Colonic mucosa (tissue), 4 donors: ENCODE results near the gene MED29. TPM values are rescaled to one million over a fixed set of nuclear protein-coding genes. Genes with fewer than 3 reads are reported as not detected.

ENCODE experiments used
- DNase-seq: peaks from one replicate; pipeline ENCODE4 v3.0.0-alpha.2; 2020
- H3K27ac ChIP-seq: fragments of 200-600 bp; one replicate; pipeline ENCODE4 v1.8.0; 2021
- H3K27me3 ChIP-seq: fragments of 200-600 bp; one replicate; pipeline ENCODE4 v1.8.0; 2021
- H3K36me3 ChIP-seq: fragments of 200-600 bp; one replicate; pipeline ENCODE4 v1.8.0; 2021
- H3K4me1 ChIP-seq: fragments of 200-600 bp; one replicate; pipeline ENCODE4 v1.8.0; 2021; ENCODE audit warnings: mild to moderate bottlenecking
- H3K4me3 ChIP-seq: fragments of 200-600 bp; one replicate; pipeline ENCODE4 v1.8.0; 2021
- H3K9ac ChIP-seq, 2 donors: one replicate each; pipeline ENCODE4 v1.7.0; 2013; ENCODE audit warnings: control low read depth in 2 of 2, low read depth in 2 of 2, low read length in 2 of 2
- H3K9me3 ChIP-seq: fragments of 200-600 bp; one replicate; pipeline ENCODE4 v1.8.0; 2021
- intact Hi-C: fragments of 100-400 bp; cut with DNase I; formaldehyde crosslinking; loops from one replicate; pipeline ENCODE4 v1.14.1; 2022
- total RNA-seq, 2 donors: library from RNA; stranded (reverse); fragmentation: NEBNext Ultra II Directional in 1 of 2; extraction: Animal tissue kit (Norgen Biotek cat#: 25700) in 1 of 2; gene quantifications; one replicate each; pipeline ENCODE4 v1.2.1, GENCODE V29; 2021
- TF ChIP-seq, protein P1 (sequence below): fragments of 200-600 bp; IDR thresholded peaks from one replicate; pipeline ENCODE4 v1.8.0; 2022; ENCODE audit warnings: antibody characterized with exemption, mild to moderate bottlenecking
- donor health status: healthy.
- donor health status: DM: no; HTN: no; CAD: no.
- donor health status: DM: no; HTN: no; CAD: no.

The MED29 gene
- total RNA-seq, 2 donors from 2014 or later = 22.8 to 37.5 TPM

- TF ChIP-seq, protein P1, sequence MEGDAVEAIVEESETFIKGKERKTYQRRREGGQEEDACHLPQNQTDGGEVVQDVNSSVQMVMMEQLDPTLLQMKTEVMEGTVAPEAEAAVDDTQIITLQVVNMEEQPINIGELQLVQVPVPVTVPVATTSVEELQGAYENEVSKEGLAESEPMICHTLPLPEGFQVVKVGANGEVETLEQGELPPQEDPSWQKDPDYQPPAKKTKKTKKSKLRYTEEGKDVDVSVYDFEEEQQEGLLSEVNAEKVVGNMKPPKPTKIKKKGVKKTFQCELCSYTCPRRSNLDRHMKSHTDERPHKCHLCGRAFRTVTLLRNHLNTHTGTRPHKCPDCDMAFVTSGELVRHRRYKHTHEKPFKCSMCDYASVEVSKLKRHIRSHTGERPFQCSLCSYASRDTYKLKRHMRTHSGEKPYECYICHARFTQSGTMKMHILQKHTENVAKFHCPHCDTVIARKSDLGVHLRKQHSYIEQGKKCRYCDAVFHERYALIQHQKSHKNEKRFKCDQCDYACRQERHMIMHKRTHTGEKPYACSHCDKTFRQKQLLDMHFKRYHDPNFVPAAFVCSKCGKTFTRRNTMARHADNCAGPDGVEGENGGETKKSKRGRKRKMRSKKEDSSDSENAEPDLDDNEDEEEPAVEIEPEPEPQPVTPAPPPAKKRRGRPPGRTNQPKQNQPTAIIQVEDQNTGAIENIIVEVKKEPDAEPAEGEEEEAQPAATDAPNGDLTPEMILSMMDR = no peak
- no peaks in the 10 kb centered on the region for H3K27me3 ChIP-seq
- peak overlapping the region; percentile 93 for H3K4me3 ChIP-seq
- no peak for DNase-seq
- H3K36me3 ChIP-seq = peaks cover 27% of the 10 kb centered on the region
- H3K27ac ChIP-seq = peak overlapping the region; percentile 76
- H3K9ac ChIP-seq = peak overlapping the region; percentile 13 to 88
- intact Hi-C loops = no loop called here
- H3K4me1 ChIP-seq = peaks cover 3% of the 10 kb centered on the region
- no peaks in the 10 kb centered on the region for H3K9me3 ChIP-seq
These were observed 45.2 kb downstream of the MED29 start for GRCh38 chr19:39436350-39436716.

DNA sequence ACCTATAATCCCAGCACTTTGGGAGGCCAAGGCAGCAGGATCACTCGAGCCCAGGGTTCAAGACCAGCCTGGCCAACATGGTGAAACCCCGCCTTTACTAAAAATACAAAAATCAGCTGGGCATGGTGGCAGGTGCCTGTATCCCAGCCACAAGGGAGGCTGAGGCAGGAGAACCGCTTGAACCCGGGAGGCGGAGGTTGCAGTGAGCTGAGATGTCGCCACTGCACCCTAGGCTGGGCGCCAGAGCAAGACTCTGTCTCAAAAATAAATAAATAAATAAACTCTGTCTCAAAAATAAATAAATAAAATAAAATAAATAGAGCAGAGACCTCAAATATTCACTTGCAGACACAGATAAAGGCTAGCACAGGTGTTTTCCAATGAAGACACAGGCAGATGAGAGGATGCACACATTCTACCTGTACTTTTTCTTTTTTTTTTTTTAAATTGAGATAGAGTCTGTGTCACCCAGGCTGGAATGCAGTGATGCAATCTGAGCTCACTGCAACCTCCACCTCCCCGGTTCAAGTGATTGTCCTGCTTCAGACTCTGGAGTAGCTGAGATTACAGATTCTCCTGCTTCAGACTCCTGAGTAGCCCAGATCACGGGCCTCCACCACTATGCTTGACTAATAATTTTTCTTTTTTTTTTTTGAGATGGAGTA, 47.2 kb downstream of the MED29 start:
- no peak for DNase-seq
- no peaks in the 10 kb centered on the region for H3K9me3 ChIP-seq
- H3K4me3 ChIP-seq = no peak overlapping the region
- H3K27me3 ChIP-seq = no peaks in the 10 kb centered on the region
- peaks cover 10% of the 10 kb centered on the region for H3K36me3 ChIP-seq
- intact Hi-C loops = no loop called here
- H3K9ac ChIP-seq = no peak overlapping the region
- TF ChIP-seq, protein P1 = no peak
- H3K27ac ChIP-seq = no peak overlapping the region
- peaks cover 3% of the 10 kb centered on the region for H3K4me1 ChIP-seq

DNA sequence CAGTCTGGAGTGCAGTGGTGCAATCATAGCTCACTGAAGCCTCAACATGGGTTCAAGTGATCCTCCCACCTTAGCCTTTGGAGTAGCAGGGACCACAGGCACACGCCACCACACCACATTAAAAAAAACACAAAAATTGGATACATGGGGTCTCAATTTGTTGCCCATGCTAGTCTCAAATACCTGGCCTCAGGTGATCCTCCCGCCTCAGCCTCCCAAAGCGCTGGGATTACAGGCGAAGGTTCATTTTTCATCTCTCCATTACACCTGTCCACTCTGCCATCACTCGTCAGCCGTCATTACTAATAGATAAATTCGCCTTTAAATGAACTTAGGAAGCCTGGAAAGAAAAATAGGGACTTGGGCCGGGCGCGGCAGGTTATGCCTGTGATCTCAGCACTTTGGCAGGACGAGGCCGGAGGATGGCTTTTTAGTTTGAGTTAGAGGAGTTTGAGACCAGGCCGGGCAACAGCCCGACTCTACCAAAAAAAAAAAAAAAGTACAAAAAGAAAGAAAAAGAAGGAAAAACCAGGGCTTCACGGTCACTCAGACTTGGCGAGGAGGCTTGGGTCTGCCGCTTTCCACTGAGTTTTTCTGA, 53.5 kb downstream of the MED29 start:
- DNase-seq = peak; percentile 25
- Histone ChIP-seq H3K36me3 (no peaks in the 10 kb centered on the region), H3K27me3 (no peaks in the 10 kb centered on the region), H3K9me3 (no peaks in the 10 kb centered on the region), H3K4me3 (peak overlapping the region; percentile 82), H3K27ac (peak overlapping the region; percentile 91), H3K9ac (peak overlapping the region; percentile 72 to 98), H3K4me1 (peaks cover 6% of the 10 kb centered on the region)
- intact Hi-C loops = loop anchor here (10.0 kb wide), 1 partner anchor 90 kb away; the partner anchor contains the start of gene EID2B
- TF ChIP-seq, protein P1 = no peak

DNA sequence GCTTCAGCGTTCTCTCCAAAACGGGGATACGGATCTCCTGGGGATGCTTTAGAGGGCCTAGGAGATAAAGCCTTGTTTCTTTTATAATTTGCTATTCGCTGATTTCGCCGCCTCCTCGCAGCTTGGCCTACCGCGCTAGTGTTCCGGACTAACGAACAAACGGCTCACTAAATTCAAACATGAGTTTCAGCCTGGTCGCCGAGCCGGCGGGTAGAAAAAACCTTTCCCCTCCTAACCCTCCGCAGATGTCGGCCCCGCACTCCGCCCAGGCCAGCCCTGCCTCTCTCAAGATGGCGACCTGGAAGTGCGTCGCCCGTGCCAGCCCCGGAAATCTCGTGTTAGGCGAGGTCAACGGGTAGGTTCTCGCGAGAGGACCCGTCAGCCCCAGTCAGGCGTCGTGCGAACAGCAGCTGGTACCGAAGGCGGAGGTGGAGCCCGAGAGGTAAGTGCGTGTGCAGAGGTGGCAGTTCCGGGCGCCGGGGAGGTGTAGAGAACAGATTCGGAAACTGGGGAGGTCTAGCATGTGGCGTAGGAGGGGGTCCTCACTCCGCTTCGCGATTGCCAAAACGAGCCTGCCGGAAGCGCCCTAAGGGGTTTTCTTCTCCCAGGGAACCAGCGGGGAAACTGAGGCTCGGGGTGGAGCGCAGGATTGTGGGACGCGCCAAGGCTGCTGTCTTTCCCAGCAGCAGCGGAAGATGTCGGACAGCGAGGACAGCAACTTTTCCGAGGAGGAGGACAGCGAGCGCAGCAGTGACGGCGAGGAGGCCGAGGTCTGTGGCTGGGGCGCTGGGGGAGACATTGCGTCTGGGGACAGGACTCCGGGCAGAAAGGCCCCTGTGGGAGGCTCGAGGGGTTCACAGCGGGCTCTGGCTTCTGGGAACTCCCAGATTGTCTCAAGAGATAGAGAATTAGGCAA, 54.3 kb downstream of the MED29 start, which contains the start of gene SUPT5H:
Gene SUPT5H, plus strand, starts transcription at position 387 of the 916 bp plus-strand sequence. Its CDS starts 309 bp downstream, at position 696.
- Histone ChIP-seq H3K9ac (peak within 1 kb of the TSS; percentile 98 to 100), H3K36me3 (no peaks in the 10 kb centered on the region), H3K9me3 (no peaks in the 10 kb centered on the region), H3K27me3 (no peaks in the 10 kb centered on the region), H3K4me1 (peaks cover 6% of the 10 kb centered on the region), H3K4me3 (peak within 1 kb of the TSS; percentile 82), H3K27ac (peak within 1 kb of the TSS; percentile 91)
- peak; percentile 98 for DNase-seq
- intact Hi-C loops = loop anchor here (10.0 kb wide), 1 partner anchor 89 kb away; the partner anchor contains the start of gene EID2B
- TF ChIP-seq, protein P1 = no peak
